WTC11 (cell line): ENCODE data around the gene GOT2. TPM values are rescaled to one million over a fixed set of nuclear protein-coding genes. Genes with fewer than 3 reads are reported as not detected.

Experiments used
- ATAC-seq: fragments of 200-7000 bp; cut with Tn5 transposase; 2 replicates; pipeline ENCODE4 v1.10.0; 2021; ENCODE audit warnings: mild to moderate bottlenecking, moderate library complexity
- CTCF ChIA-PET: fragments of 300-600 bp; sonication (Branson Sonifier 250); formaldehyde crosslinking; loops from one replicate; lab custom pipeline; 2021; ENCODE audit warnings: antibody characterized with exemption; lab: Charles Lee
- POLR2A ChIA-PET: fragments of 350-600 bp; sonication (Branson Sonifier 250); formaldehyde crosslinking; loops from one replicate; lab custom pipeline; 2021; ENCODE audit warnings: antibody characterized with exemption; lab: Charles Lee
- DNase-seq: peaks from one replicate; pipeline ENCODE4 v3.0.0; 2021; ENCODE audit warnings: low spot score
- H3K27ac Mint-ChIP-seq: 2 replicates; pipeline ENCODE4 v1.8.0; 2021; ENCODE audit warnings: mixed read lengths
- H3K27me3 Mint-ChIP-seq: 2 replicates; pipeline ENCODE4 v1.8.0; 2021; ENCODE audit warnings: low read depth, mild to moderate bottlenecking, moderate library complexity, mixed read lengths
- H3K36me3 Mint-ChIP-seq: 2 replicates; pipeline ENCODE4 v1.8.0; 2021; ENCODE audit warnings: mixed read lengths
- H3K4me1 Mint-ChIP-seq: 2 replicates; pipeline ENCODE4 v1.8.0; 2022; ENCODE audit warnings: mixed read lengths
- H3K4me3 Mint-ChIP-seq: 2 replicates; pipeline ENCODE4 v1.8.0; 2021; ENCODE audit warnings: mild to moderate bottlenecking, moderate library complexity, mixed read lengths
- H3K9me3 Mint-ChIP-seq: 2 replicates; pipeline ENCODE4 v1.8.0; 2021; ENCODE audit warnings: mixed read lengths
- CBFB ChIP-seq: sonication (generic); formaldehyde crosslinking; IDR thresholded peaks from 2 replicates; pipeline ENCODE4 v1.8.1; 2022; ENCODE audit warnings: mild to moderate bottlenecking, low read depth, missing genetic modification reagents
- ETV6 ChIP-seq: sonication (generic); formaldehyde crosslinking; IDR thresholded peaks from 2 replicates; pipeline ENCODE4 v1.8.1; 2022; ENCODE audit warnings: mild to moderate bottlenecking, missing genetic modification reagents
- IRF2 ChIP-seq: sonication (generic); formaldehyde crosslinking; IDR thresholded peaks from 2 replicates; pipeline ENCODE4 v1.8.0; 2022; ENCODE audit warnings: low read depth, missing genetic modification reagents, borderline replicate concordance
- NFATC4 ChIP-seq: fragments of 250-450 bp; sonication (Bioruptor Pico); IDR thresholded peaks from 2 replicates; pipeline ENCODE4 v1.9.0; 2021; ENCODE audit warnings: mild to moderate bottlenecking
- NR1H2 ChIP-seq: sonication (generic); formaldehyde crosslinking; IDR thresholded peaks from 2 replicates; pipeline ENCODE4 v1.9.0; 2021; ENCODE audit warnings: mild to moderate bottlenecking, moderate library complexity, missing genetic modification reagents
- TCF7 ChIP-seq: sonication (generic); formaldehyde crosslinking; IDR thresholded peaks from 2 replicates; pipeline ENCODE4 v1.8.0; 2022; ENCODE audit warnings: mild to moderate bottlenecking, low read depth, missing genetic modification reagents, moderate library complexity
- TEAD1 ChIP-seq: sonication (generic); formaldehyde crosslinking; IDR thresholded peaks from 2 replicates; pipeline ENCODE4 v1.8.0; 2022; ENCODE audit warnings: mild to moderate bottlenecking, missing genetic modification reagents
- TP53 ChIP-seq: sonication (generic); formaldehyde crosslinking; IDR thresholded peaks from 2 replicates; pipeline ENCODE4 v1.8.1; 2023; ENCODE audit warnings: mild to moderate bottlenecking, missing genetic modification reagents
- ZNF138 ChIP-seq: sonication (generic); formaldehyde crosslinking; conservative IDR thresholded peaks from 2 replicates; pipeline ENCODE4 v1.8.1; 2022; ENCODE audit warnings: mild to moderate bottlenecking, moderate library complexity, missing genetic modification reagents
- ZNF416 ChIP-seq: fragments of 250-450 bp; sonication (Bioruptor Pico); IDR thresholded peaks from 2 replicates; pipeline ENCODE4 v1.9.0; 2021; ENCODE audit warnings: mild to moderate bottlenecking, inconsistent platforms
- total RNA-seq: library from RNA; stranded (reverse); gene quantifications from 3 replicates; pipeline ENCODE4 v1.2.3, GENCODE V29; 2021
- TF ChIP-seq, protein P1 (sequence below): sonication (generic); formaldehyde crosslinking; IDR thresholded peaks from 2 replicates; pipeline ENCODE4 v1.8.0; 2023; ENCODE audit warnings: mild to moderate bottlenecking, missing genetic modification reagents
- TF ChIP-seq, protein P2 (sequence below): sonication (generic); formaldehyde crosslinking; IDR thresholded peaks from 2 replicates; pipeline ENCODE4 v1.8.1; 2022; ENCODE audit warnings: missing genetic modification reagents, borderline replicate concordance
- TF ChIP-seq, protein P3 (sequence below): fragments of 250-450 bp; sonication (Bioruptor Pico); IDR thresholded peaks from 2 replicates; pipeline ENCODE4 v2.1.2; 2022; ENCODE audit warnings: mild to moderate bottlenecking, moderate library complexity
- TF ChIP-seq, protein P4 (sequence below): sonication (generic); formaldehyde crosslinking; conservative IDR thresholded peaks from 2 replicates; pipeline ENCODE4 v1.8.1; 2022; ENCODE audit warnings: mild to moderate bottlenecking, missing genetic modification reagents
- TF ChIP-seq, protein P5 (sequence below): sonication (generic); formaldehyde crosslinking; IDR thresholded peaks from 2 replicates; pipeline ENCODE4 v1.8.1; 2022; ENCODE audit warnings: mild to moderate bottlenecking, missing genetic modification reagents, moderate library complexity, borderline replicate concordance
- TF ChIP-seq, protein P6 (sequence below): sonication (generic); formaldehyde crosslinking; conservative IDR thresholded peaks from 2 replicates; pipeline ENCODE4 v1.8.1; 2023; ENCODE audit warnings: mild to moderate bottlenecking, low read depth, missing genetic modification reagents, moderate library complexity
- TF ChIP-seq, protein P7 (sequence below): fragments of 250-450 bp; sonication (Bioruptor Pico); IDR thresholded peaks from 2 replicates; pipeline ENCODE4 v1.9.0; 2021; ENCODE audit warnings: mild to moderate bottlenecking
- TF ChIP-seq, protein P8 (sequence below): sonication (generic); formaldehyde crosslinking; IDR thresholded peaks from 2 replicates; pipeline ENCODE4 v1.8.1; 2023; ENCODE audit warnings: mild to moderate bottlenecking, missing genetic modification reagents
- TF ChIP-seq, protein P9 (sequence below): sonication (generic); formaldehyde crosslinking; IDR thresholded peaks from 2 replicates; pipeline ENCODE4 v1.8.0; 2022; ENCODE audit warnings: mild to moderate bottlenecking, missing genetic modification reagents

The GOT2 gene
- total RNA-seq, 1 experiment from 2014 or later = 192 TPM

DNA sequence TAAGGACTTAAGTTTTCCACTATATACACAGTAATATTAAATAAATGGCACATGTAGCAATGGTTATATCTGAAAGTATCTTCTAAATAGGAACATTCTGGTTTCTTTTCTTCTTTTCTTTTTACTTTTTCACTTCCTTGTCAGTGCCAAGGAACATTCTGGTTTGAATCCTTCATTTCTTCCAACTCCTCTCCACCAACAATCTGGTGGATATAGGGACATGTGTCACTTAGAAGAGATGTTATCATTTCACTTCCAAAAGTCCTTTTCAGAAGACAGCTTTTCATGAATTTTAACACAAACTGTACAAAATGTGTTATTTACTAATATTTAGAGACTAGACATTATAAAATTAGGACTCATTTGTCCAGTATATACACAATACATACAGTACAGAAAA is 7.9 kb upstream of the GOT2 start:
- ATAC-seq (no peak), DNase-seq (no peak)
- Mint-ChIP-seq H3K4me3 (no peak overlapping the region), H3K4me1 (no peaks in the 10 kb centered on the region), H3K9me3 (no peaks in the 10 kb centered on the region), H3K27ac (no peak overlapping the region), H3K27me3 (no peaks in the 10 kb centered on the region), H3K36me3 (no peaks in the 10 kb centered on the region)
- TF ChIP-seq, protein P1, sequence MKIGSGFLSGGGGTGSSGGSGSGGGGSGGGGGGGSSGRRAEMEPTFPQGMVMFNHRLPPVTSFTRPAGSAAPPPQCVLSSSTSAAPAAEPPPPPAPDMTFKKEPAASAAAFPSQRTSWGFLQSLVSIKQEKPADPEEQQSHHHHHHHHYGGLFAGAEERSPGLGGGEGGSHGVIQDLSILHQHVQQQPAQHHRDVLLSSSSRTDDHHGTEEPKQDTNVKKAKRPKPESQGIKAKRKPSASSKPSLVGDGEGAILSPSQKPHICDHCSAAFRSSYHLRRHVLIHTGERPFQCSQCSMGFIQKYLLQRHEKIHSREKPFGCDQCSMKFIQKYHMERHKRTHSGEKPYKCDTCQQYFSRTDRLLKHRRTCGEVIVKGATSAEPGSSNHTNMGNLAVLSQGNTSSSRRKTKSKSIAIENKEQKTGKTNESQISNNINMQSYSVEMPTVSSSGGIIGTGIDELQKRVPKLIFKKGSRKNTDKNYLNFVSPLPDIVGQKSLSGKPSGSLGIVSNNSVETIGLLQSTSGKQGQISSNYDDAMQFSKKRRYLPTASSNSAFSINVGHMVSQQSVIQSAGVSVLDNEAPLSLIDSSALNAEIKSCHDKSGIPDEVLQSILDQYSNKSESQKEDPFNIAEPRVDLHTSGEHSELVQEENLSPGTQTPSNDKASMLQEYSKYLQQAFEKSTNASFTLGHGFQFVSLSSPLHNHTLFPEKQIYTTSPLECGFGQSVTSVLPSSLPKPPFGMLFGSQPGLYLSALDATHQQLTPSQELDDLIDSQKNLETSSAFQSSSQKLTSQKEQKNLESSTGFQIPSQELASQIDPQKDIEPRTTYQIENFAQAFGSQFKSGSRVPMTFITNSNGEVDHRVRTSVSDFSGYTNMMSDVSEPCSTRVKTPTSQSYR = no peak
- TF ChIP-seq, protein P2, sequence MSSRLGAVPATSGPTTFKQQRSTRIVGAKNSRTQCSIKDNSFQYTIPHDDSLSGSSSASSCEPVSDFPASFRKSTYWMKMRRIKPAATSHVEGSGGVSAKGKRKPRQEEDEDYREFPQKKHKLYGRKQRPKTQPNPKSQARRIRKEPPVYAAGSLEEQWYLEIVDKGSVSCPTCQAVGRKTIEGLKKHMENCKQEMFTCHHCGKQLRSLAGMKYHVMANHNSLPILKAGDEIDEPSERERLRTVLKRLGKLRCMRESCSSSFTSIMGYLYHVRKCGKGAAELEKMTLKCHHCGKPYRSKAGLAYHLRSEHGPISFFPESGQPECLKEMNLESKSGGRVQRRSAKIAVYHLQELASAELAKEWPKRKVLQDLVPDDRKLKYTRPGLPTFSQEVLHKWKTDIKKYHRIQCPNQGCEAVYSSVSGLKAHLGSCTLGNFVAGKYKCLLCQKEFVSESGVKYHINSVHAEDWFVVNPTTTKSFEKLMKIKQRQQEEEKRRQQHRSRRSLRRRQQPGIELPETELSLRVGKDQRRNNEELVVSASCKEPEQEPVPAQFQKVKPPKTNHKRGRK (CRISPR knock-in tag) = no peak
- POLR2A ChIA-PET = no interaction called here
- CTCF ChIA-PET = no interaction called here

DNA sequence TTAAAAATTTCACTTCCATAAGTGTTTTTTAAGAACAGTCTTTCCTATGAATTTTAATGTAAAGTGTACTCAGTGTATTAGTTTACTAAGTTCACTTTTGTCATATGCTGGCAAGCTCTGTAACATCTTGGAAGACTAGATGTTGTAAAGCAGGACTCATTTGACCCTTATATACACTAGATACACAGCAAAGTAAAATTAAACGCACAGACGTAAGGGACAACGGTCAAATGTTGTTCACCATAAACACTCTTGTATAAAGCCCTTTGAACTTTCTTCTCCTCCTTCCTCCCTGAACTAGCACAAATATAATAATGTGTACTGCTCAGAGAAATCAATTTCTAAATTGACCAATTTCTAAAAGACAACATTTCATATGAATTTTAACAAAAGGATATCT is 7.0 kb upstream of the GOT2 start:
- Mint-ChIP-seq H3K4me1 (peaks cover 5% of the 10 kb centered on the region; the same call in 1 of the 2 replicates), H3K36me3 (no peaks in the 10 kb centered on the region), H3K4me3 (no peak overlapping the region), H3K9me3 (no peaks in the 10 kb centered on the region), H3K27me3 (no peaks in the 10 kb centered on the region), H3K27ac (no peak overlapping the region)
- DNase-seq (no peak), ATAC-seq (no peak)
- ChIA-PET POLR2A (no interaction called here), CTCF (no interaction called here)
- TF ChIP-seq, protein P3, sequence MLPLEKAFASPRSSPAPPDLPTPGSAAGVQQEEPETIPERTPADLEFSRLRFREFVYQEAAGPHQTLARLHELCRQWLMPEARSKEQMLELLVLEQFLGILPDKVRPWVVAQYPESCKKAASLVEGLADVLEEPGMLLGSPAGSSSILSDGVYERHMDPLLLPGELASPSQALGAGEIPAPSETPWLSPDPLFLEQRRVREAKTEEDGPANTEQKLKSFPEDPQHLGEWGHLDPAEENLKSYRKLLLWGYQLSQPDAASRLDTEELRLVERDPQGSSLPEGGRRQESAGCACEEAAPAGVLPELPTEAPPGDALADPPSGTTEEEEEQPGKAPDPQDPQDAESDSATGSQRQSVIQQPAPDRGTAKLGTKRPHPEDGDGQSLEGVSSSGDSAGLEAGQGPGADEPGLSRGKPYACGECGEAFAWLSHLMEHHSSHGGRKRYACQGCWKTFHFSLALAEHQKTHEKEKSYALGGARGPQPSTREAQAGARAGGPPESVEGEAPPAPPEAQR = no peak
- TF ChIP-seq, protein P4, sequence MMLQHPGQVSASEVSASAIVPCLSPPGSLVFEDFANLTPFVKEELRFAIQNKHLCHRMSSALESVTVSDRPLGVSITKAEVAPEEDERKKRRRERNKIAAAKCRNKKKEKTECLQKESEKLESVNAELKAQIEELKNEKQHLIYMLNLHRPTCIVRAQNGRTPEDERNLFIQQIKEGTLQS (CRISPR knock-in tag) = no peak
- no peak for TF ChIP-seq NR1H2 (CRISPR knock-in tag)
- TF ChIP-seq, protein P5, sequence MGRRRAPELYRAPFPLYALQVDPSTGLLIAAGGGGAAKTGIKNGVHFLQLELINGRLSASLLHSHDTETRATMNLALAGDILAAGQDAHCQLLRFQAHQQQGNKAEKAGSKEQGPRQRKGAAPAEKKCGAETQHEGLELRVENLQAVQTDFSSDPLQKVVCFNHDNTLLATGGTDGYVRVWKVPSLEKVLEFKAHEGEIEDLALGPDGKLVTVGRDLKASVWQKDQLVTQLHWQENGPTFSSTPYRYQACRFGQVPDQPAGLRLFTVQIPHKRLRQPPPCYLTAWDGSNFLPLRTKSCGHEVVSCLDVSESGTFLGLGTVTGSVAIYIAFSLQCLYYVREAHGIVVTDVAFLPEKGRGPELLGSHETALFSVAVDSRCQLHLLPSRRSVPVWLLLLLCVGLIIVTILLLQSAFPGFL (CRISPR knock-in tag) = no peak
- TF ChIP-seq, protein P2 (CRISPR knock-in tag) = no peak
- TF ChIP-seq, protein P6, sequence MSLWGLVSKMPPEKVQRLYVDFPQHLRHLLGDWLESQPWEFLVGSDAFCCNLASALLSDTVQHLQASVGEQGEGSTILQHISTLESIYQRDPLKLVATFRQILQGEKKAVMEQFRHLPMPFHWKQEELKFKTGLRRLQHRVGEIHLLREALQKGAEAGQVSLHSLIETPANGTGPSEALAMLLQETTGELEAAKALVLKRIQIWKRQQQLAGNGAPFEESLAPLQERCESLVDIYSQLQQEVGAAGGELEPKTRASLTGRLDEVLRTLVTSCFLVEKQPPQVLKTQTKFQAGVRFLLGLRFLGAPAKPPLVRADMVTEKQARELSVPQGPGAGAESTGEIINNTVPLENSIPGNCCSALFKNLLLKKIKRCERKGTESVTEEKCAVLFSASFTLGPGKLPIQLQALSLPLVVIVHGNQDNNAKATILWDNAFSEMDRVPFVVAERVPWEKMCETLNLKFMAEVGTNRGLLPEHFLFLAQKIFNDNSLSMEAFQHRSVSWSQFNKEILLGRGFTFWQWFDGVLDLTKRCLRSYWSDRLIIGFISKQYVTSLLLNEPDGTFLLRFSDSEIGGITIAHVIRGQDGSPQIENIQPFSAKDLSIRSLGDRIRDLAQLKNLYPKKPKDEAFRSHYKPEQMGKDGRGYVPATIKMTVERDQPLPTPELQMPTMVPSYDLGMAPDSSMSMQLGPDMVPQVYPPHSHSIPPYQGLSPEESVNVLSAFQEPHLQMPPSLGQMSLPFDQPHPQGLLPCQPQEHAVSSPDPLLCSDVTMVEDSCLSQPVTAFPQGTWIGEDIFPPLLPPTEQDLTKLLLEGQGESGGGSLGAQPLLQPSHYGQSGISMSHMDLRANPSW = no peak
- TF ChIP-seq TP53 (CRISPR knock-in tag) = no peak
- TF ChIP-seq IRF2 (CRISPR knock-in tag) = no peak
- TF ChIP-seq CBFB (CRISPR knock-in tag) = no peak
- no peak for TF ChIP-seq ETV6 (CRISPR knock-in tag)
- TF ChIP-seq, protein P7, sequence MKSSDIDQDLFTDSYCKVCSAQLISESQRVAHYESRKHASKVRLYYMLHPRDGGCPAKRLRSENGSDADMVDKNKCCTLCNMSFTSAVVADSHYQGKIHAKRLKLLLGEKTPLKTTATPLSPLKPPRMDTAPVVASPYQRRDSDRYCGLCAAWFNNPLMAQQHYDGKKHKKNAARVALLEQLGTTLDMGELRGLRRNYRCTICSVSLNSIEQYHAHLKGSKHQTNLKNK (CRISPR knock-in tag) = no peak
- no peak for TF ChIP-seq ZNF416 (CRISPR knock-in tag)
- TF ChIP-seq TEAD1 = no peak
- no peak for TF ChIP-seq TCF7
- no peak for TF ChIP-seq ZNF138 (CRISPR knock-in tag)
- TF ChIP-seq, protein P8, sequence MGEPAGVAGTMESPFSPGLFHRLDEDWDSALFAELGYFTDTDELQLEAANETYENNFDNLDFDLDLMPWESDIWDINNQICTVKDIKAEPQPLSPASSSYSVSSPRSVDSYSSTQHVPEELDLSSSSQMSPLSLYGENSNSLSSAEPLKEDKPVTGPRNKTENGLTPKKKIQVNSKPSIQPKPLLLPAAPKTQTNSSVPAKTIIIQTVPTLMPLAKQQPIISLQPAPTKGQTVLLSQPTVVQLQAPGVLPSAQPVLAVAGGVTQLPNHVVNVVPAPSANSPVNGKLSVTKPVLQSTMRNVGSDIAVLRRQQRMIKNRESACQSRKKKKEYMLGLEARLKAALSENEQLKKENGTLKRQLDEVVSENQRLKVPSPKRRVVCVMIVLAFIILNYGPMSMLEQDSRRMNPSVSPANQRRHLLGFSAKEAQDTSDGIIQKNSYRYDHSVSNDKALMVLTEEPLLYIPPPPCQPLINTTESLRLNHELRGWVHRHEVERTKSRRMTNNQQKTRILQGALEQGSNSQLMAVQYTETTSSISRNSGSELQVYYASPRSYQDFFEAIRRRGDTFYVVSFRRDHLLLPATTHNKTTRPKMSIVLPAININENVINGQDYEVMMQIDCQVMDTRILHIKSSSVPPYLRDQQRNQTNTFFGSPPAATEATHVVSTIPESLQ (CRISPR knock-in tag) = no peak
- TF ChIP-seq NFATC4 (CRISPR knock-in tag) = no peak
- TF ChIP-seq, protein P9, sequence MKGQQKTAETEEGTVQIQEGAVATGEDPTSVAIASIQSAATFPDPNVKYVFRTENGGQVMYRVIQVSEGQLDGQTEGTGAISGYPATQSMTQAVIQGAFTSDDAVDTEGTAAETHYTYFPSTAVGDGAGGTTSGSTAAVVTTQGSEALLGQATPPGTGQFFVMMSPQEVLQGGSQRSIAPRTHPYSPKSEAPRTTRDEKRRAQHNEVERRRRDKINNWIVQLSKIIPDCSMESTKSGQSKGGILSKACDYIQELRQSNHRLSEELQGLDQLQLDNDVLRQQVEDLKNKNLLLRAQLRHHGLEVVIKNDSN (CRISPR knock-in tag) = no peak
